Stimulated activated CD4-positive, alpha-beta T cell treated with anti-CD3 and anti-CD28 coated beads, Interleukin-1b, Interleukin-23, amount 100 ng/mL, for 48 hours (primary cell): Measurements from ENCODE around the gene IRGQ.
"Not testable (repeated sequence)": the region's sequence is repeated elsewhere in the genome, so short reads cannot be mapped to it uniquely, and the experiment has no call there.

ENCODE experiments used
- DNase-seq: peaks from one replicate; pipeline ENCODE4 v3.0.0-alpha.2; 2020

Gene IRGQ

DNA sequence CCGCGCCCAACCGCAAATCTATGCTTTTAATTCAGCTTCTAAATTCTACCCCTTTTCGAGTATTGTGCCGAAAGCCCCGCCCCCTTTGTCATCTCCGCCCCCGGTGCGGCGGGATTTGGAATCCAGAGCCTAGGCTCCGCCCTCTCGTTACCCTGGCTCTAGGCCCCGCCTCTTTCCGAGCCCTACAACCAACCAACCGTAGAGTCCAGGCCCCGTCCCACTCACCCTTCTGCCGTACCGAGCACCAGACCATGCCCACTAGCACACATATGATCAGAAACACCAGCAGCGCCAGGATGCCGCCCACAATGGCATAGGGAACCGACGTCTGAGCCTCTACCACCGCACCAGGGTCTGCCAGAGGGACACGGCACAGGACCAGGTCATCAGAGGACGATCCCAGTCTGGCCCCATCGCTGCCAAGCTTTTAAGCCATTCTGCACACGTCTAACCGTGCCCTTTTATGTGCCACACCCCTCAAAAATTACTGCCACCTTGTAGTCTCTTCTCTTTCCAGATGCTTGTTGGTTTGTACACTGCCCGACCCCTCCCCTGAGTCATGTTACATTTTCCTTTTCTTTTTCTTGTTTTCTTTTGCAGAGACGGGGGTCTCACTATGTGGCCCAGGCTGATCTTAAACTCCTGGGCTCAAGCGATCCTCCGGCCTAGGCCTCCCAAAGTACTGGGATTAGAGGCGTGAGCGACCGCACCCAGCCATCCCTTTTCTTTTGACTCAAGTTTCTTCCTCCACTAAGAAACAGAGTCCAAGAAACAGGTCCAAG lies 28.1 kb upstream of the IRGQ start:
- DNase-seq: no peak

DNA sequence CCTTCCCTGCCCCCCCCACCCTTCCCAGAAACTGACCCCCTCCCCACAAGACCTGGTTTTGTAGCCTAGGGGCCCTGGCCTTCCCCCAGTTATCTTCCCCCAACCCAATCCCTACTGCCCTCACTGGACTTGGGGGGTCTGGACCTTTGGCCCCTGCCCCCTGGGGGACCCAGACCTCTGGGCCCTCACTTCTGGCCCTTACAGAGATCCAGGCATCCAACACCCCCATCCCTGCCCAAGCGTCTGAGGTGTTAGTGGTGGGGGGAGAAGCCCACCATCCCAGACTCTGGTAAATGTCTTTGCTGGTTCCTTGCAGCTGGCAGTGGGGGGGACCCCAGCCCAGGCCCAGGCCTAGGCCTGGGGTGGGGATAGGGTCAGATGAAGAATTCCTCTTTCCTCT lies 27.0 kb upstream of the IRGQ start:
- no peak for DNase-seq

DNA sequence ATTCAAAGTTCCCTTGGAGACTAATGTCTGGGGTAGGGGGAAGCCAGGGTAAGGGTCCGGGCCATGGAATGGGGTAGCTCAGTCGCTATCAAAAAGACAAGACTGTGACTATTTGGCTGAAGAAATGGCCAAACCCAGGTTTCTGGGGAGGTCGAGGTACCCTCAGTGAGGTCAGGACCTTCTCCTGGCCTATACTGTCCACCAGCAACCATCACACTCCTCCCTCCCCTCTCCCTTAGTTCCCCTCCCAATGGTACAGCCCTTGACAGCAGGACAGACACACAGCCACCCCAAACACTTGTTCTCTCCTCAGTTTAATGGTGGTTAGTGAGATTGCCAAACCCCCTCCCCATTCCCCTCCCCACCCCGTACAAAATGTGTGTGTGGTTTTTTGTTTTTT lies 26.1 kb upstream of the IRGQ start:
- no peak for DNase-seq

DNA sequence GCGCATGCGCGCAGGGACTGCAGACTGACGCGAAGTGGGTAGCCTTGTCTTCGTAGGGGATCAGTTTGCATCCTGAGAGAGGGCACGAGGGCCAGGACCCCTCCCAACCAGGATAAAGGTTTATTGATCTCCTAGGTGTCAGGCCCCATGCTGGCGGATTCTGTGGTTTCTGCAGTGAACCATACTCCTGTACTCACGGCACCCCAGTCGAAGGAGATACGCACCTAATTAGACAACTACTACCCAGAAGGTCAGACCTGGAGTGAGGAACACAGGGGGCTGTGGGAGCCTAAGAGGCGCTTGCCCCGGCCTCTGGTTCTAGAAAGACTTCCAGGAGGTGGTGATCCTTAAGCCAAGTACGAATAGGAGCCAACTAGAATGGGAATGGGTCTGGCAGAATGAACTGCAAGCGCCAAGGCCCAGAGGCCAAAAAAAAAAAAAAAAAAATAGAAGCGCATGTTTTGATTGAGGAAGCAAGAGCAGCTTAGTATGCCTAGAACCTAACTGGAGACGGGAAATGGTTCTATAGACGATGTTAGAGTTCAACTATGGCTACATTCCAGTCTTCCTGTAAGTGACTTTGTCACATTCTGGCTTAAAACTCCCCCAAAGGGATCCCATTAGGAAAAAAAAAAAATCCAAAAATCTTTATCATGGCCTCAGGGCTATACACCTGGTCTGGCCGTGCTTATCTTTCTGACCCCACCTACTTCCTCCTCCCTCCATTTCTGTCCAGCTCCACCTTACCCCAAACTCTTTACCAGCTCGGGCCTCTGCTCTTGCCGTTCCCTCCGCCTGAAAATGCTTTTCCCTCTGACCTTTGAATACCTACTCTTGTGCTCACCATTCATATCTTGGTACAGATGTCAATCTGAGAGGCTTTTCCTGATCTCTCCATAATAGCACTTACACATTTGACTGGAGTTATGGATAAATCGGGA lies 24.4 kb upstream of the IRGQ start:
- DNase-seq: no peak

DNA sequence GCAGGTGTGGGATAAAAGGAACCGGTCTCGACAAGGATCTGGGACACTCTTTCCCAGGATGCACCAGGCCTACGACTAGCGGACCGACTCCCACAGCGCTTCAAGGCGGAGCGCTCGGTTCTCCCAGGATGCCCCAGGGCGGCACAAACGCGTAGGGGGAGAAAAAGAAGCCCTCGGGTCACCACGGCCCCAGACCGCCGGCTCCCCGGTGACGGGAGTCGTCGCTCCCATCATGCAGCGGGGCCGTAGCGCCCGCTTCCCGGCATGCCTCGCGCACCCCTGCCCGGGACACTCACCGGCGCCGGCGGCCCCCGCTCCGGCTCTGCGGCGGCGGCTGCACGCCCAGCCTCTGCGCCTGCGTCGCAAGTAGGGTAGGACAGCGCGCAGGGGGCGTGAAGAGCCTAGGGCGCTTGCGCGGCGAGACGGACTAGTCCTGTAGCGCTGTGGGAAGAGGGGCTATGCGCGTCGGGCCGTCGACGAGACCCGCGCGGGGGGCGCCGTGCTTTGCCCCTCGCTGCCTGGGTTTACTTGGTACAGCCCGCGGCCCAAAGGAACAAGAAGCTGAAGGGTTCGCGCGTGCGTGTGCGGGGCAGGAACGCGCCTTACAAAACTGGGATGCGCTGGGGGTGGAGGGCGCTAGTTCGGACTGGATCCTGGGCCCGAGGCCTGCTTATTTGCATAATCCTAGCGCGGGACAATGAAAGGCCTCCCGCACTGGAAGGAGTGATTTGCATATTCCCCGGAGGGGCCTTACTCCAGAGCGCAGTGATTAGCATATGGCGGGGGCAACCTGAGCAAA lies 23.5 kb upstream of the IRGQ start, which contains the start of gene ZNF428:
ZNF428 (minus strand) TSS at position 368 of the 799 bp plus-strand sequence. CDS start 5,325 bp downstream, outside the sequence.
- DNase-seq: peak; percentile 90

DNA sequence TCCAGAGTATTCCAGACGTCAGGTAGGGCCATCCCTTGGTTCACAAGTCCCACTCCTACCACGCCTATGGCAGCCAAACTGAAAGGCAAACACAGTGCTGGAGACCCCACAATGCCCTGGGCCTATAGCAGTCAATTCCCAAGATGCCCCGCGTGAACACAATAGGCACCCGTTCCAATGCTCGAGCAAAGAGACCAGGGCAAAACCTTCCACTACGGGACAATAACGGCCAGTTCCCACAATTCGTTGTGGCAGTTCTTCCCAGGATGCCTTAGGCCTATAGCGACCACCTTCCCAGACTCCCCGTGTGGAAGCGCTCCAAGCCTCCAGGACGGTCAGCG lies 23.0 kb upstream of the IRGQ start:
- peak; percentile 64 for DNase-seq

DNA sequence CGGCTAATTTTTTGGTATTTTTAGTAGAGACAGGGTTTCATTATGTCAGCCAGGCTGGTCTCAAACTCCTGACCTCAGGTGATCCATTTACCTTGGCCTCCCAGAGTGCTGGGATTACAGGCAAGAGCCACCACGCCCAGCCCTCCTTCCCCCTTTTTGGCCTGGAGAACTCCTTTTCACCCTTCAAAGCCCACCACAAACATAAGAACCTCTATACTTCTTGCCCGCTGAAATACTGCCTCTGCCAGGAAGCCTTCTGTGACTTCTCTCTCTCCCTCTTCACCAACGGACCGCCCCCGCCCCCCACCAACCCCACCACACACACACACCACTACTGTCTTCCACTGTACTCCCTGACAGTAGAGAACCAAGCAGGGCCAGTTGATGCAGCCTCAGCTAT lies 21.0 kb upstream of the IRGQ start:
- no peak for DNase-seq

DNA sequence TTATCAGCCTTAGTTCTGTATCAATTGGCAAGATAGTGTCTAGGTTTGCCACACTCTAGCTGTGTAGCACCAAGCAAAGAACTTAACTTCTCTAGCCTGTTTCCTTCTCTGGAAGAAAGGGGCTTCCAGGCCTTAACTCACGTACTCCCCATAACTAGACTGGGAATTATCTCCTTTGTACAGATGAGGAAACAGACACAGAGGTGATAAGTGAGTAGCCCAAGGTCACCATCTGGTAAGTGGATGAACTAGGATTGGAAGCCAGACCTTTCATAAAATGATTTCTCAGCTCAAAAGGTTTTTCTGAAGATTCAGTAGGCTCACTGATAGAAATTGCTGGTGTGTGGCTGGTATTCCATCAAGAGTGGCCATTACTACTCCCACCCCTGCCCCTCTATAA lies 20.4 kb upstream of the IRGQ start:
- no peak for DNase-seq

DNA sequence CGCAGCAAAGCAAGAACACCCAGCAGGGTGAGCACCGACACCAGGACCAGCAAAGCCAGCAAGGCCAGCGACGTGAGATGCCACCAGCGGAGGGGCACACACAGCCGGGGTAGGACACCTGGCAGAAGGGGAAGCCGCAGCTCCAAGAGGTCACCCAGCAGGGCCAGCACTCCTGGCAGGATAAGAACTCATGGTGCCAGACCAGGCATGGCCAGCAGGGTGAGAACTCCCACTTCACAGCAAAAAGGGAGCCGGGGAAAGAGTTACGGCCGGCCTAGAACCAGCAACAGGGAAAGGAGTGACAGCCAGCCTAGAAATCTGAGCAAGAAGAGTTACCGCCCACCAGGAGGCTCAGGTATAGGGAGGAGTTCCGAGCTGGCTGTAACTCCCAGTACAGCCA lies 16.4 kb upstream of the IRGQ start:
- DNase-seq: no peak

DNA sequence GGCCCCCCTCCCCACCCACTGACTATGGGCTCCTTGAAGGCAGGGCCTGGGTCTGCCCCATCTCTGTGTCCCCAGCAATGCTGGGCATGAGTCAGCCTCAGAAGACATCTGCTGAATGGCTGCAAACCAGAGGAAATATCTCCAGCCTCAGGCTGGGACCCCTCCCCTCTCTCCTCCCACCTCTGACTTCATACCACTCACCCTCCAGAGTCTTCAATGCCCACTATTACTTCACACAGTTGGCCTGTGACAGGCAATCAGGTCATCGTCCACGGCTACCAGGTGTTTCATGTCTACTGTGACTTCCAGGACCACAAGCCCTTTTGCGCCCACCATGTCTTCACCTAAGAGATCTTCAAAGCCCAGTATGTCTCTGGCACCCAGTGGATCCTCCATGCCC lies 15.9 kb upstream of the IRGQ start, which contains the start of gene SRRM5:
SRRM5 (plus strand) TSS at position 301 of the 400 bp plus-strand sequence; CDS start at position 335, 34 bp downstream.
- DNase-seq: no peak

DNA sequence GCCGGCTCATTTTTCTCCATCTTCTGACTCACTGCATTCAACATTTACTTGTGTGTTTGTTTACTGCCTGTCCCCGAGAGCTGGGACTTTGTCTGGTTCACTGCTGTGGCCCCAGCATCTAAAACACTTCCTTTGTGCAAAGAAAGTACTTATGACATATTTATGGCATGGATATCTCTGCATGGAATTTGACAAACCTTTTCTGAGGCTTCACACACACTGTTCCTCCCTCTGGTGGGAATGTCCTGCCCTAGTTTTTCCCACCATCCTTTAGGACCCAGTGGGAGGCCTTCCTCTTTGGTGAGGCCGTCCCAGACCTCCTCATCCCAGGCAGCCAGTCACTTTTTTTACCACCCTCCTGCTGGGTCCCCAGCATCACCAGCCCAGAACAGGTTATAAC lies 14.6 kb upstream of the IRGQ start:
- no peak for DNase-seq

DNA sequence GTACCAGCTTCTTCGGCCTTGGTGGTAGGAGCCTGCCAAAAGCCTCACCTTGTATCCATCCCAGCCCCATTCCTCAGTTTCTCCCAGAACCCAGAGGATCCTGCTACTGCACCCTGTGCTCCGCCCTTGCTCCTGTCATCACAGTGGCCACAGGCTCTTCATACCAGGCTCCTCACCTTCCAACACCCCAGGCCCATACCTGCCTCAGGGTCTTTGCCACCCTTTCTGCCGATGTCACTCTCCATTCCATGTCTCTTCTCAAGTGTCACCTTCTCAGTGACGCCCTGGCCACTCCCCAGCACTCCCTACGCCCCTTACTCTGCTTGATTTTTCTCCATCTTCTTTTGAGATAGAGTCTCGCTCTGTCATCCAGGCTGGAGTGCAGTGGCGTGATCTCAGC lies 13.9 kb upstream of the IRGQ start:
- DNase-seq: no peak

DNA sequence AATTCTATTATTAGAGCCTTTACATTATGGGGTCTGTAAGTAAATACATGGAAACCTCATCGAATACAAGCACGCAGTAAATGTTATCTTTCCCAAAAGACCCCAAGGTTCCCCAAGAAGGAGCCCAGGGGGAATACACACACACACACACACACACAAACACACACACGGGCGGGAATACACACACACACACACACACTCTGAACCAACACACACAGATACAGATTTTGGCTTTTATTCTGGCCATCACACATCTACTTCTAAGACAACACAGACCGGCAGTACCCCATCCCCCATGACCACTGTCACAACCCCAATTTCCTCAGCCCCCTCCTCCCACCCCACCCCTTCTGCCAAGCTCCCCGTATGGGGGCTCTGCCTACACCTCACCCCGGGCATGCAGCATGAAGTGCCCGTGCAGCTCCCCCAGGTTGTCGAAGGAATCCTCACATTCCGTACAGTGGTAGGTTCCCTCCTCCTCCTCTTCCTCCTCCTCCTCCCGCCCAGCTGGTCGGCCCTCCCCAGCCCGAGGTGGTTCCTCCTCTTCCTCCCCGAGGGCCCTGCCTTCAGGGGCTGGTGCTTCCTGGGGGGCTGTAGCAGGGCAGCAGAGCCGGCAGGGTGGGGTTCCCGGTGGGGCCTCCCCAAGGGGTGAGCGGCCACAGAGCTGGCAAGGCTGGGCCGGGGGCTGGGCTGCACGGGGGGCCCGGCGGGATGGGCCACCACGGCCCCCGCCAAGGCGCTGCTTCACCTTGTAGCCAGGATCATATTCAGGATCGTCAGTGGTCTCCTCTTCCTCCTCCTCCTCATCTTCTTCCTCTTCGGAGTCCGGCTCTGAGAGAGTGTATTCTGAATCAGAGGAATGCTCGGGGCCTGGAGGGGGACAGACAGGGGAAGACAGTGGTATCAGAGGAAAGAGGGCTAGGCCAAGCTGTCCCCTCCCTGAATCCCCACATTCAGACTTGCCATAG lies 11.6 kb upstream of the IRGQ start:
- DNase-seq: no peak

DNA sequence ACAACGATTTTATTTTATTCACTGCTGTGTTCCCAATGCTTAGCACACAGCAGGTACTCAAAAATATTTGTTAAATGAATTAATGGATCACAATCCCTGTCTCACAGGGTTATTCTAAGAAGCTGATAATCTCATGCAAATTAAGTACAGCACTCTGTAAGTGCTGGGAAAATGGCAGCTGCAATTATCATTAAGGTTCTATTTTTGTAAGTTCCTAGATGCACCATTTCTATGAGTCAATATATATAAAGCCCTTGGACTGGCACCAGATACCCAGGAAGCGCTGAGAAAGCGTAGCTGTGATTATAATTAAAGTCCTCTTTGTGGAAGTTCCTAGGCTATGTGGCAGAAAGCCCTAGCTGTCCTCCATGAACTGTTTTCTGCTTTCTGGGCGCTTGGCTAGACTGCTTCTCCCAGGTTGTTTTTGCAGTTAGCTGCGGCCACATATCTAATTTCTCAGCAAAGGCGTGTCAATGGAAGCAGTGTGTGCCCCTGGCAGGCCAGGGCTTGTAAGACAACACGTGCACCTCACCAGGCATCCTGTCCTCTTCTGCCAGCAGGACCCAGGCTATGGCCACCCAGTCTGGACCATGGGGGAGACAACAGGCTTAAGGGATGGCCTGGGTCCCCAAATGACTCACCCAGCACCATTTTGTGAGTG lies 10.8 kb upstream of the IRGQ start:
- no peak for DNase-seq

DNA sequence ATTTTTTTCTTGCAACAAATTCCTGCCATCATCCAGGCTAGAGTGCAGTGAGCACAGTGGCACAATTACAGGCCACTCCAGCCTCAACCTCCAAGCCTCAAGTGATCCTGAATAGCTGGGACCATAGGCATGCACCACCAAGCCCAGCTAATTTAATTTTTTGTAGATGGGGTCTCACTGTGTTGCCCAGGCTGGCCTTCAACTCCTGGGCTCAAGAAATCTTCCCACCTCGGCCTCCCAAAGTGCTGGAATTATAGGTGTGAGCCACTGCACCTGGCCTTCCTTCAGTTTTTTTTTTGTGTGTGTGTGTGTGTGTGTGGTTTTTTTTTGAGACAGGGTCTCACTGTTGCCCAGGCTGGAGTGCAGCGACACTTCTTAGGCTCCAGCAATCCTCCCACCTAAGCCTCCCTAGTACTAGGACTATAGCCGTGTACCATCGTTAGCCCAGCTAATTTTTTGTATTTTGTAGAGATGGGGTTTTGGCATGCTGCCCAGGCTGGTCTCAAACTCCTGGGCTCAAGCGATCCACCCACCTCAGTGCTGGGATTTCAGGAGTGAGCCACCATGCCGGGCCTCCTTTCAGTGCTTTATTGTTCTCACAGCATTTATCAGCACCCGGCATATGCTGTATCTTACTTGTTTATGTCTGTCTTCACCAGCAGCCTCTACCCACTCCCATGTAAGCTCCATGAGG lies 10.1 kb upstream of the IRGQ start:
- no peak for DNase-seq

DNA sequence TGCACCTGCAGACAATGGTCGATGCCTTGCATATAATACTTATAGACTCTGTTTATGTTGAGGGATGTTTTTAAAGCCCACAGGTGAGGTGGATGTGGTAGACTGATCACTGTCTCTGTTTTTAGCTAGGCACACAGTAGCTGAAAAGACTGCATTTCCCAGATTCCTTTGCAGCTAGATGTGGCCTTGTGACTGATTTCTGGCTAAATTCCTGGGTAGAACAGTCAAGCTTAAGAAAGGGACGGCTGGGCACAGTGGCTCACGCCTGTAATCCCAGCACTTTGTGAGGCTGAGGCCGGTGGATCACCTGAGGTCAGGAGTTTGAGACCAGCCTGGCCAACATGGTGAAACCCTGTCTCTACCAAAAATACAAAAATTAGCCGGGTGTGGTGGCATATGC lies 4.4 kb upstream of the IRGQ start:
- DNase-seq: not testable (repeated sequence)

DNA sequence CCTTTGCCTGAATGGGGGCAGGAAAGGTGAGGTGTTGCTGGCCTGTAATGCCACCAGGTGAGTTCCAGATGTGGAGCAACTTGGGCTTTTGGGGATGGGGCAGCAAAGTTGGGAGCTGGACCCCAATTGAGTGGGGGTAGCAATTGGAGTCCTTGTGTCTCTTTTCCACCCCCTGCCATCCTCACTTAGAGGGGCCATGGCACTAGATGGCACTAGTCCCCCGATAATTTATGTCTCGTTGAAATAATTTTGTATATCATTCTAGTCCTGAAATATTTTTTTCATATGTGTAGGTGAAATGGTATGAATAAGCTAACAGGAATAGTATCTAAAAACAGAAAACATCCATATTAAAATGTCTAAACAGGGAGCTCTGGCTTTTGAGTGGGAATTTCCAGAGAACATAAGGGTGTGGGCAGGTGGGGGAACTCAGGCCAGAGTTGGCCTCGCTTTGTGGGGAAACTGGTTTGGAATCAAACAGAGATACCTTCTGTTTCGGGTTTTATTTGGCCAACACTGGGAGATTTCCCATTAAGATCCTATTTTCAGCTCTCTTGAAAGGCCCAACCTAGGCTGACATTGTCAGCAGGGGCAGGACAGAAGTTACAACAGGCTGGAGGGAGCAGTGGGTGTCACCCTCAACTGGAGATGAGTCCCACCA lies 3.8 kb upstream of the IRGQ start:
- DNase-seq: no peak

DNA sequence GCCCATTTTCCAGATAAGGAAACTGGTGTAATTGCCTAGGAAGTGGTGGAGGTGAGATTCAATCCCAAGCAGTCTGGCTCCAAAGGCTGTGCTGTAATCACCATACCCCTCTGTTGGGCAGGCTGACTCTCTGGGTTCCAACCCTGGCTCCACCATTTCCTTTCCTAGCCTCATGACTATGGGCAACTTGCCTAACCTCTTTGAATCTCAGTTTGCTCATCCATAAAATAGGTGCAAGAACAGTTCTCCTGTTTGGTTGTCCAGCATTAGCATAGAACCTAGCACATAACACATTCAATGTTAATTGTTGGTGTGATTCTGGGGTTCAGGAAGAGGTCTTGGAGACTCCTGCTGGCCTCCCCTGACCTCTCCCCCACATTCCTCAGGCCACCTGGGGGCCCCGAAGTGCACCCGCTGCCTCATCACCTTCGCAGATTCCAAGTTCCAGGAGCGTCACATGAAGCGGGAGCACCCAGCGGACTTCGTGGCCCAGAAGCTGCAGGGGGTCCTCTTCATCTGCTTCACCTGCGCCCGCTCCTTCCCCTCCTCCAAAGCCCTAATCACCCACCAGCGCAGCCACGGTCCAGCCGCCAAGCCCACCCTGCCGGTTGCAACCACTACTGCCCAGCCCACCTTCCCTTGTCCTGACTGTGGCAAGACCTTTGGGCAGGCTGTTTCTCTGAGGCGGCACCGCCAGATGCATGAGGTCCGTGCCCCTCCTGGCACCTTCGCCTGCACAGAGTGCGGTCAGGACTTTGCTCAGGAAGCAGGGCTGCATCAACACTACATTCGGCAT lies 2.7 kb upstream of the IRGQ start:
- no peak for DNase-seq

DNA sequence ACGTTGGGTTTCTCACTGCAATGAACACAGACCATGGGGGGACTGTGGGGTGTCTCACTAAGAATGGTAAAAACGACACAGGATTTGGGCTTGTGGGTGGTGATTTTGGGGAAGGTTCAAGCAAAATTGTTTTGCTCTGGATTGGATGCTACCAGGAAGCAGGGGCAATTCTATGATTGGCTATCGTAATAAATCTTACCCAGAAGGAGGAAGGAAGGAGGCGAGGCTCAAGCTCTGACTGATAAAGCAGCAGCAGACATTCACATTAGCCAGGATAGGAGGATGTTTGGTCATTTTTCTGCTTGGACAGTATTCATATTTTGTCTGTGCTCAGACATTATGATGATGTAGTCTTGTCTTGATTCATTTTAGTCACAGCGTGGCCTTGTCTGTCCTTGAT lies 1.9 kb upstream of the IRGQ start:
- no peak for DNase-seq
